ENCODE measurements around the gene USP7. TPM values are rescaled to one million over a fixed set of nuclear protein-coding genes. Genes with fewer than 3 reads are reported as not detected.

USP7 gene
- total RNA-seq, result 100 to 1,000 TPM in 2 of 4 donors, 10 to 100 TPM in 2; 62.5 to 109 (median 89.1) TPM

DNA sequence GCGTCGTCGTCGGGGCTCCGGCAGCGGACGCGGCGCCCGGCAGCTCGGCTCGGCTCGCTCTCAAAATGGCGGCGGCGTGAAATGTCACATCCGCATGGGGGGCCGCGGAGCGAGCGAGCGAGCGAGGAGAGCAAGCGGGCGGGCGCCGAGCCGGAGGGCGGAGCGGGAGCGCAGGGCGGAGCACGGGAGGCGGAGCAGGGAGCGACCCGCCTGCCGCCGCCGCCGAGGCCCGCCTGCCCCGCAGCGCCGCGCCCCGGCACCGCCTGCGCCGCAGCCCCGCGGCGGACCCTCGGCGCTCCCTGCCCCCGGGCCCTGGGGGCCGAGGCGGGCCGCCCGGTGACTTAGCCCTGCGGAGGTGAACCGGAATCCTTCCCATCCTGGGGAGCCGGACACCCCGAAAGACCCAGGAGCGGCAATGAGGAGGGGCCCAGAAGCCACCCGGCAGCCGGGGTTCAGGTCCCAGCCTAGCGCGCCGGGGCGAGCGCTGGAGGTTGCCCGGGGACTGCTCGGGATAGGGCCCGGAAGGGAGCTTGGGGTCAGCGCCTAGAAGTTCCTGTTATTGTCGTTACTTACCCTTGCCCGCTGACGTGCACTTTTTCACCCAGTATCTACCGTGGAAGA is at the start of gene USP7:
USP7 (minus strand) TSS at position 86 of the 621 bp plus-strand sequence. CDS start 621 bp downstream, outside the sequence.
- no peaks in the 10 kb centered on the region for H3K27me3 ChIP-seq
- no peaks in the 10 kb centered on the region for H3K36me3 ChIP-seq
- peaks cover 29 to 73% (median 44%) of the 10 kb centered on the region in 3 donors for H3K4me1 ChIP-seq
- intact Hi-C loops (cut with DNase I), result no loop called here
- WGBS, 2 donors, result 0 to 2% methylated on average over 5 to 7 of the region's 79 CpGs
- peak; percentile 37 for DNase-seq
- no peaks in the 10 kb centered on the region for H3K9me3 ChIP-seq
- H3K4me3 ChIP-seq, result peak within 1 kb of the TSS; percentile 66 to 98 (median 94)
- peak within 1 kb of the TSS; percentile 88 to 97 (median 90) for H3K27ac ChIP-seq
- peak in 1 of 6 experiments; percentile 5 for TF ChIP-seq CTCF (IDR thresholded peaks at IDR 0.05)
- peak in 2 of 4 donors; percentile 57 to 67 for TF ChIP-seq POLR2A (IDR thresholded peaks at IDR 0.05)

GRCh38 chr16:9013508-9013864 is 49.8 kb upstream of the USP7 start:
- Histone ChIP-seq H3K27me3 (peaks cover 0 to 27% (median 0%) of the 10 kb centered on the region in 4 donors), H3K36me3 (no peaks in the 10 kb centered on the region), H3K4me3 (no peak overlapping the region), H3K9me3 (peaks cover 0 to 12% (median 7%) of the 10 kb centered on the region in 3 donors), H3K27ac (no peak overlapping the region), H3K4me1 (peaks cover 3 to 11% (median 6%) of the 10 kb centered on the region in 3 donors)
- DNase-seq, result no peak
- TF ChIP-seq CTCF (IDR thresholded peaks at IDR 0.05) (no peak), POLR2A (IDR thresholded peaks at IDR 0.05) (no peak)
- intact Hi-C loops (cut with DNase I), result no loop called here
- WGBS, 2 donors, result 60 to 67% methylated on average over 7 of the region's 7 CpGs

GRCh38 chr16:9012848-9013507 is 49.3 kb upstream of the USP7 start:
- Histone ChIP-seq H3K36me3 (no peaks in the 10 kb centered on the region), H3K4me1 (peaks cover 4 to 15% (median 8%) of the 10 kb centered on the region in 3 donors), H3K9me3 (peaks cover 0 to 12% (median 7%) of the 10 kb centered on the region in 3 donors), H3K27me3 (peaks cover 0 to 27% (median 0%) of the 10 kb centered on the region in 4 donors), H3K4me3 (no peak overlapping the region), H3K27ac (no peak overlapping the region)
- TF ChIP-seq POLR2A (IDR thresholded peaks at IDR 0.05) (no peak), CTCF (IDR thresholded peaks at IDR 0.05) (no peak)
- intact Hi-C loops (cut with DNase I), result no loop called here
- 49 to 80% methylated on average over 5 to 12 of the region's 28 CpGs for WGBS, 2 donors
- no peak for DNase-seq

DNA sequence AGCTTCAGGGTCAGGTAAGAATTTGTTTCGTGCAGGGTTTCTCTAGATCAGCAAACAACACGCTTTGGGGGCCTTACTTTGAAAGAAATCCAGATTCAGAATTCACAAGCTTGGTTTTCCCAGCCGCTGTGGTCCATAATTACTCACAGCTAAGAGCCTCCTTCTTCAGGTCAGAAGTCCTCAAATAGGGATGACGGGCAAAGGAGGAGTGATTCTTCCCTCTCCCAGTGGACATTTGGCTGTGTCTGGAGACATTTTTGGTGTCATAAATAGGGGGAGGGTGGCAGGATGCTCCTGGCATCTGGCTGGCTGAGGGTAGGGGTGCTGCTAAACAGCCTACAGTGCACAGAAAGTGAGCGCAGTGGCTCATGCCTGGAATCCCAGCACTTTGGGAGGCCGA is 48.6 kb upstream of the USP7 start:
- H3K27ac ChIP-seq, result no peak overlapping the region
- intact Hi-C loops (cut with DNase I), result no loop called here

More for the DNA sequence above, 48.6 kb upstream of the USP7 start:
- Histone ChIP-seq H3K4me3 (no peak overlapping the region), H3K4me1 (peaks cover 4 to 15% (median 8%) of the 10 kb centered on the region in 3 donors), H3K27me3 (peaks cover 0 to 27% (median 0%) of the 10 kb centered on the region in 4 donors), H3K36me3 (no peaks in the 10 kb centered on the region), H3K9me3 (peaks cover 0 to 12% (median 7%) of the 10 kb centered on the region in 3 donors)
- 53 to 96% methylated on average over 5 to 6 of the region's 6 CpGs for WGBS, 2 donors
- TF ChIP-seq CTCF (IDR thresholded peaks at IDR 0.05) (no peak), POLR2A (IDR thresholded peaks at IDR 0.05) (no peak)
- DNase-seq, result no peak

Measured in esophagus squamous epithelium (tissue), 5 donors.